Measurements from ENCODE around the gene SENP1. TPM values are rescaled to one million over a fixed set of nuclear protein-coding genes. Genes with fewer than 3 reads are reported as not detected.

Gene SENP1
- total and polyA plus RNA-seq, 3 experiments from 2014 or later = 13.4 to 58.8 (median 57.3) TPM

DNA sequence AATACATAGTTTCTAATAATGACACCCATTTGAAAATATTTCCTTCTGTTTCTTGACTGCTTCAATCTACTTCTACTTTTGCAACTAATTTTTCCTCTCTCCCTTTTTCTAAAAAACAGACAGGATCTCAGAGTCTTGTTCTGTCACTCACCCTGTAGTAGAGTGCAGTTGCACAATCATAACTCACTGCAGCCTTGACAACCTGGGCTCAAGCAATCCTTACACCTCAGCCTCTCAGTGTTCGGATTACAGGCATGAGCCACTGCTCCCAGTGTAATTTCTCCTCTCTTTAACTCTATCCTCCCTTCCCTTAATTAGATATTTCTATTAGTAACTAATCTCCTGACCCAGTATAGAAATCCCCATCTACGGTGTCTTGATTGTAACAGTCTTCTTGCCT, 45.4 kb downstream of the SENP1 start:
- Histone ChIP-seq H3K27me3 (ENCODE audit: insufficient read depth, low read length, poor library complexity, severe bottlenecking) (no peaks in the 10 kb centered on the region), H3K9me3 (ENCODE audit: low read length) (no peaks in the 10 kb centered on the region), H3K4me1 (ENCODE audit: insufficient read depth, low read length) (no peaks in the 10 kb centered on the region), H3K36me3 (ENCODE audit: insufficient read depth, low read length) (peaks cover 51% of the 10 kb centered on the region), H3K4me3 (ENCODE audit: low read length) (no peak overlapping the region), H3K27ac (ENCODE audit: low read depth, low read length) (no peak overlapping the region)
- H3K9me3 Mint-ChIP-seq = peaks cover 0 to 4% (median 2%) of the 10 kb centered on the region in 5 donors
- no peak for DNase-seq
- ChIA-PET CTCF (no interaction called here), POLR2A (no interaction called here)
- peak overlapping the region in 2 of 8 donors; percentile 2 to 52 for H3K27ac Mint-ChIP-seq
- no peaks in the 10 kb centered on the region for H3K27me3 Mint-ChIP-seq
- H3K4me3 Mint-ChIP-seq = no peak overlapping the region
- peaks cover 32 to 73% (median 41%) of the 10 kb centered on the region in 3 donors for H3K36me3 Mint-ChIP-seq
- no peaks in the 10 kb centered on the region for H3K4me1 Mint-ChIP-seq

DNA sequence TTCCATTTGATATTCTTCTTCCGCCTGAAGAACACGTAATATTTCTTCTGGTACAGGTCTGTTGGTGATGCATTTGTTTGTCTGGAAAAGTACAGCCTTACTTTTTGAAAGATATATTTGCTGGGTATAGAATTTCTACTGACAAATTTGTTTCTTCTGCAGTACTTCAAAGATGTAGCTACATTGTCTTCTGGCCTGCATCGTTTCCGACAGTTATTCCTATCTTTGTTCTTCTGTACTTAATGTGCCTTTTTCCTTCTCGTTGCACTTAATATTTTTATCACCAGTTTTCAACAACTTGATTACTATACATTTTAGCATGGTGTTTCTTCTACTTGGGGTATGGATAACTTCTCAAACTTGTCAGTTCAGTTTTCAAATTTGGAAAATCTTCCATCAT, 47.1 kb downstream of the SENP1 start:
- H3K4me3 Mint-ChIP-seq = no peak overlapping the region
- H3K27ac ChIP-seq (ENCODE audit: low read depth, low read length) = no peak overlapping the region
- no peaks in the 10 kb centered on the region for H3K27me3 ChIP-seq (ENCODE audit: insufficient read depth, low read length, poor library complexity, severe bottlenecking)
- H3K9me3 ChIP-seq (ENCODE audit: low read length) = no peaks in the 10 kb centered on the region
- H3K4me1 ChIP-seq (ENCODE audit: insufficient read depth, low read length) = no peaks in the 10 kb centered on the region
- DNase-seq = no peak
- H3K9me3 Mint-ChIP-seq = peaks cover 0 to 4% (median 2%) of the 10 kb centered on the region in 5 donors
- H3K4me1 Mint-ChIP-seq = no peaks in the 10 kb centered on the region
- peak overlapping the region in 1 of 8 donors; percentile 11 for H3K27ac Mint-ChIP-seq
- H3K36me3 Mint-ChIP-seq = peaks cover 32 to 68% (median 43%) of the 10 kb centered on the region in 3 donors
- POLR2A ChIA-PET = no interaction called here
- H3K4me3 ChIP-seq (ENCODE audit: low read length) = no peak overlapping the region
- H3K36me3 ChIP-seq (ENCODE audit: insufficient read depth, low read length) = peaks cover 34% of the 10 kb centered on the region
- CTCF ChIA-PET = no interaction called here
- H3K27me3 Mint-ChIP-seq = no peaks in the 10 kb centered on the region

DNA sequence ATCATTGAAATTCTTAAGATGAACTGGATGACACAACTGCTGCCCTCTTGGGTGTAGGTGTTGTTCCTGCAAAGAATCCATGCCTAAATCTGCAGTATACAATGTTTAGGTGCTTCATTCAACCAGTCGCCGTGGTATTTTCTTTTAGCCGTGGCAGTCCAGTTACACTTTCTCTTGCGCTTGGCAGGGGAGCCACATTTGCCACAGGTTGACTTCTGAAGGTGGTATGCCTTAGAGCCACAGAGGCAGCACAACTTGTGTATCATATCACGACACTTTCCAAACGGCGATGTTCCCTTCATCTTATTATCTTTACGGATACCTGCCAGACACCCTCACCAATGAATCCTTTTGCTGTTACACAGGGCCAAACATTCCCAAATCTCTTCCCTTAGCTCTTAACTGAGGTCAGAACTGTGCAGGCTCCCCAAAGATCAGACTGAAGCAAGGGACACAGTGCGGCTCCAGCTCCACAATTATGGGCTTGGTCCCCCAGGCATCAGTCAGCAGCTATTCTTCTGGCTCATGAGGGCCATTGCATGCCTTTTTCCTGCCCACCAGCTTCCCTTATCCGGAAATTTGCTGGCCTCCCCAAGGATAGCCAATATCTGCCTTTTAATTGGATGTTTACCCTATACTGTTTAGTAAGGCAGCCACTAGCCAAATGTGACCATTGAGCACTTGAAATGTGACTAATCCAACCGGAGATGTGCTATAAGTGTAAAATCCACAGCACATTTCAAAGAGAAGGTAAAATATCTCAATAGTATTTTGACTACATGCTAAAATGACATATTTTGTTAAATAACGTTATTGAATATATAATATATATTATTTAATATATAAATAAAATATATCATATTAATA, 50.7 kb downstream of the SENP1 start:
- POLR2A ChIA-PET = no interaction called here
- peaks cover 14% of the 10 kb centered on the region for H3K36me3 ChIP-seq (ENCODE audit: insufficient read depth, low read length)

DNA sequence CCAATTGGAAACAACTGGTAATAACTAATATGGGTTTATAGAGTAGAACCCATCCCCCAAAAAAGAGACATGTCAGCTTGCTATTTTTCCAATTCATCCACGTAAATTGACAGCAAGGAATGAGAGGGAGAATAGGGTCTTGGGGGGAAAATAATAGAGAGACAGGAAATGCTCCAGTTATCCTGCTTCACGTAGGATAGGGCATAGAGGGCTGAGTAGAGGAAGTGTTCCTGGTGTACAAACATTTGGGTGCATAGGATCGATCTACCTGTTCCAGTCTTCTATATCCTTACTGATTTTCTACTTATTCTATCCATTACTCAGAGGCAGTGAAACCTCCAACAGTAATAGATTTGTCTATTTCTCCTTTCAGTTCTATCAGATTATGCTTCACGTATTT, 52.0 kb downstream of the SENP1 start:
- H3K36me3 ChIP-seq (ENCODE audit: insufficient read depth, low read length) = peaks cover 9% of the 10 kb centered on the region
- peaks cover 7 to 46% (median 13%) of the 10 kb centered on the region in 3 donors for H3K36me3 Mint-ChIP-seq
- H3K4me1 ChIP-seq (ENCODE audit: insufficient read depth, low read length) = no peaks in the 10 kb centered on the region
- H3K27me3 Mint-ChIP-seq = no peaks in the 10 kb centered on the region
- H3K4me3 Mint-ChIP-seq = no peak overlapping the region
- CTCF ChIA-PET = no interaction called here
- H3K4me3 ChIP-seq (ENCODE audit: low read length) = no peak overlapping the region
- H3K27me3 ChIP-seq (ENCODE audit: insufficient read depth, low read length, poor library complexity, severe bottlenecking) = no peaks in the 10 kb centered on the region
- H3K9me3 ChIP-seq (ENCODE audit: low read length) = no peaks in the 10 kb centered on the region
- POLR2A ChIA-PET = no interaction called here
- H3K9me3 Mint-ChIP-seq = peaks cover 0 to 3% (median 0%) of the 10 kb centered on the region in 5 donors
- H3K4me1 Mint-ChIP-seq = no peaks in the 10 kb centered on the region
- H3K27ac Mint-ChIP-seq = peak overlapping the region in 1 of 8 donors; percentile 15
- DNase-seq = no peak
- H3K27ac ChIP-seq (ENCODE audit: low read depth, low read length) = no peak overlapping the region

More for the DNA sequence above, 50.7 kb downstream of the SENP1 start:
- CTCF ChIA-PET = no interaction called here
- H3K27me3 Mint-ChIP-seq = no peaks in the 10 kb centered on the region
- H3K4me1 ChIP-seq (ENCODE audit: insufficient read depth, low read length) = no peaks in the 10 kb centered on the region
- no peak for DNase-seq
- H3K36me3 Mint-ChIP-seq = peaks cover 18 to 45% (median 25%) of the 10 kb centered on the region in 3 donors
- no peaks in the 10 kb centered on the region for H3K9me3 ChIP-seq (ENCODE audit: low read length)
- no peak overlapping the region for H3K4me3 ChIP-seq (ENCODE audit: low read length)
- H3K27me3 ChIP-seq (ENCODE audit: insufficient read depth, low read length, poor library complexity, severe bottlenecking) = no peaks in the 10 kb centered on the region
- no peaks in the 10 kb centered on the region for H3K4me1 Mint-ChIP-seq
- no peak overlapping the region for H3K27ac Mint-ChIP-seq
- no peak overlapping the region for H3K4me3 Mint-ChIP-seq
- no peak overlapping the region for H3K27ac ChIP-seq (ENCODE audit: low read depth, low read length)
- H3K9me3 Mint-ChIP-seq = peaks cover 0 to 4% (median 0%) of the 10 kb centered on the region in 5 donors

DNA sequence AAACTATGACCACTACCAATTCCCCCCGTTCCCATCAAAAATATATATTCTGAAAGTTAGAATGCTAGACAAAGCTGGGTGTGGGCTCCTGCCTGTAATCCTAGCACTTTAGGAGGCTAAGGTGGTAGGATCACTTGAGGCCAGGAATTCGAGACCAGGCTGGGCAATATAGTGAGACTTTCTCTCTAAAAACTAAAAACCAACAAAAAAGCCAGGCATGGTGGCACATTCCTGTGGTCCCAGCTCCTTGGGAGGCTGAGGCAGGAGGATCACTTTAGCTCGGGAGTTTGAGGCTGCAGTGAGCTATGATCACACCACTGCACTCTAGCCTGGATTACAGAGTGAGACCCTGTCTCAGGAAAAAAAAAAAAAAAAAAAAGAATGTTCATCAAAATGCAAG, 52.8 kb downstream of the SENP1 start:
- no peaks in the 10 kb centered on the region for H3K9me3 ChIP-seq (ENCODE audit: low read length)
- no peak overlapping the region for H3K27ac ChIP-seq (ENCODE audit: low read depth, low read length)
- no peaks in the 10 kb centered on the region for H3K27me3 ChIP-seq (ENCODE audit: insufficient read depth, low read length, poor library complexity, severe bottlenecking)
- Mint-ChIP-seq H3K36me3 (peaks cover 0 to 46% (median 10%) of the 10 kb centered on the region in 3 donors), H3K27ac (peak overlapping the region in 1 of 8 donors; percentile 40), H3K27me3 (no peaks in the 10 kb centered on the region), H3K4me3 (no peak overlapping the region), H3K9me3 (no peaks in the 10 kb centered on the region), H3K4me1 (no peaks in the 10 kb centered on the region)
- no peaks in the 10 kb centered on the region for H3K4me1 ChIP-seq (ENCODE audit: insufficient read depth, low read length)
- CTCF ChIA-PET = no interaction called here
- H3K4me3 ChIP-seq (ENCODE audit: low read length) = no peak overlapping the region
- peaks cover 8% of the 10 kb centered on the region for H3K36me3 ChIP-seq (ENCODE audit: insufficient read depth, low read length)
- POLR2A ChIA-PET = no interaction called here
- no peak for DNase-seq

DNA sequence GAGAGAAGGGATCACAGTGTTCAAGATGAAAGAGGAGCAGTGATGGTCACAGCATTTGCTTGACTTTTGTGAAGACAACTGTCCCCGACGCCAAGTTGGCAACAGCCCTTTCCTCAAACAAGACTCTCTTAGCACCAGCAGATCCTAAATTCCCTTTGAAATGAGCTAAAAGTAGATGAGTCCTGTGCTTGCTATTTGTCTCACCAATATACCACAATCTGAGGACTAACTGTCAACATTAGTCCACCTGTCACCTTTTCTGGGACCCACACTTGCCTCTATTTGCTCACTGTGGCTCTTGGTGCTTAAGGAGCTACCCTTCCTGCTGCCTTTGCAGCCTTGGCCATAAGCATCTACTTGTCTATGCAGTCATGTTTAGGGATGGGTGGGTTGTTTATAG, 54.2 kb downstream of the SENP1 start:
- H3K4me1 Mint-ChIP-seq = no peaks in the 10 kb centered on the region
- no peaks in the 10 kb centered on the region for H3K9me3 Mint-ChIP-seq
- POLR2A ChIA-PET = no interaction called here
- H3K4me1 ChIP-seq (ENCODE audit: insufficient read depth, low read length) = no peaks in the 10 kb centered on the region
- no peak overlapping the region for H3K4me3 ChIP-seq (ENCODE audit: low read length)
- CTCF ChIA-PET = interaction anchor here (1.2 kb wide), 1 partner anchor 138 kb away, joined by 4 read pairs; no protein-coding TSS in a partner anchor
- peaks cover 16% of the 10 kb centered on the region for H3K36me3 ChIP-seq (ENCODE audit: insufficient read depth, low read length)
- no peak overlapping the region for H3K4me3 Mint-ChIP-seq
- H3K27me3 Mint-ChIP-seq = no peaks in the 10 kb centered on the region
- H3K27me3 ChIP-seq (ENCODE audit: insufficient read depth, low read length, poor library complexity, severe bottlenecking) = no peaks in the 10 kb centered on the region
- H3K9me3 ChIP-seq (ENCODE audit: low read length) = no peaks in the 10 kb centered on the region
- no peak for DNase-seq
- peak overlapping the region in 4 of 8 donors; percentile 10 to 92 (median 47) for H3K27ac Mint-ChIP-seq
- H3K27ac ChIP-seq (ENCODE audit: low read depth, low read length) = no peak overlapping the region
- H3K36me3 Mint-ChIP-seq = peaks cover 0 to 58% (median 14%) of the 10 kb centered on the region in 3 donors

DNA sequence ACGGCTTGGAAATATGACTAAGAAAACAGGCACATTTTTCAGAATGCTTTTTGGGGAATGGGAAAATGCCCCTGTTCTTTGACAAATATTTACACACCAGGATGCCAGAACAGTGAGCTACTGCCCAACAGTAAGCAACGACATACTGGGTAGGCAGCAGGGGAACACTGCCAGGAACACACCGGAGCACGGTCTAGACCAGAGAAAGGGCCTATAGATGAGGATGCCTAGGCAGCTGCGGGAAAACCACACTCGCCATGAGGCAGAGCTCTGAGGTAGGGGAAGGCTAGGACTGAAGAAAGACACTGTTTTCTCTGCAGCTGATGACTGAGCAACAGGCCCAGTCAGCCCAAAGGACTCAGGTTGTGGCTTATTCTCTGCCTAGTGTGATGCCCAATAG, 55.7 kb downstream of the SENP1 start:
- no peak overlapping the region for H3K4me3 ChIP-seq (ENCODE audit: low read length)
- H3K4me1 ChIP-seq (ENCODE audit: insufficient read depth, low read length) = no peaks in the 10 kb centered on the region
- no peak for DNase-seq
- peak overlapping the region in 2 of 8 donors; percentile 14 to 28 for H3K27ac Mint-ChIP-seq
- H3K27me3 Mint-ChIP-seq = no peaks in the 10 kb centered on the region
- H3K4me1 Mint-ChIP-seq = no peaks in the 10 kb centered on the region
- H3K27ac ChIP-seq (ENCODE audit: low read depth, low read length) = no peak overlapping the region
- CTCF ChIA-PET = no interaction called here
- H3K9me3 Mint-ChIP-seq = no peaks in the 10 kb centered on the region
- H3K36me3 Mint-ChIP-seq = peaks cover 0 to 70% (median 15%) of the 10 kb centered on the region in 3 donors
- POLR2A ChIA-PET = no interaction called here
- no peaks in the 10 kb centered on the region for H3K9me3 ChIP-seq (ENCODE audit: low read length)
- H3K4me3 Mint-ChIP-seq = no peak overlapping the region
- H3K36me3 ChIP-seq (ENCODE audit: insufficient read depth, low read length) = peaks cover 28% of the 10 kb centered on the region
- H3K27me3 ChIP-seq (ENCODE audit: insufficient read depth, low read length, poor library complexity, severe bottlenecking) = no peaks in the 10 kb centered on the region

DNA sequence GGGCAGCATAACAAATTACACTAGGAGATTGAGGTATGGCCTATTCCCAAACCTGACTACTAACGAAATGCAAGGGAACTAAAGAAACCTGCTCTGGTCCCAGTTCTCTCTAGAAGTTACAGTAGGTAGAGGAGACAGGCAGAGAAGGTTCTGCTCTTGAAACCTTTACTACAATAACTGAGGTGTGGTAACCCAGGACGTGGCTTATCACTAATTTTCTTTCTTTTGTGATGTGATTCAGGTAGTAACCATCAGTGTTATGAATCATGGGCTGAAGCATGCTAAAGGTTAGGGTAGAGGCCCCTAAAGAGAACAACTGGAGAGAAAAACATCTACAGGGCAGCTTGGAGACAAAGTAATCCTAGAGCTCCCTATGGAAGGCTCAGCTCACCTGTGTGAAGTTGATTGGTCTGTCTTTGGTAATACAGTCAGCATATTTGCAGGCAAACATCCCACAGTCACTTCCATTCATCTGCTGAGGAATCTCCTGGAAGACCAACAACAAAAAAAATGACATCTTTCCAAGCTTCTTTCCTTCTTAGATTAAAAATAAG, 59.8 kb downstream of the SENP1 start:
- DNase-seq = no peak
- Histone ChIP-seq H3K4me1 (ENCODE audit: insufficient read depth, low read length) (no peaks in the 10 kb centered on the region), H3K4me3 (ENCODE audit: low read length) (no peak overlapping the region), H3K27ac (ENCODE audit: low read depth, low read length) (no peak overlapping the region), H3K36me3 (ENCODE audit: insufficient read depth, low read length) (peaks cover 37% of the 10 kb centered on the region), H3K27me3 (ENCODE audit: insufficient read depth, low read length, poor library complexity, severe bottlenecking) (no peaks in the 10 kb centered on the region), H3K9me3 (ENCODE audit: low read length) (no peaks in the 10 kb centered on the region)
- ChIA-PET POLR2A (no interaction called here), CTCF (interaction anchor here (1.0 kb wide), 1 partner anchor 20 kb away, joined by 3 read pairs; no protein-coding TSS in a partner anchor)
- Mint-ChIP-seq H3K4me3 (no peak overlapping the region), H3K4me1 (no peaks in the 10 kb centered on the region), H3K27me3 (no peaks in the 10 kb centered on the region), H3K36me3 (peaks cover 0 to 82% (median 10%) of the 10 kb centered on the region in 3 donors), H3K9me3 (no peaks in the 10 kb centered on the region), H3K27ac (peak overlapping the region in 1 of 8 donors; percentile 8)

Measured in CD8-positive, alpha-beta memory T cell (primary cell).